NK-92 (cell line): Measurements from ENCODE around the gene WNT4.

Experiments
- DNase-seq: peaks from one replicate; lab custom pipeline; 2025; ENCODE audit not compliant: unreplicated experiment; lab: John Stamatoyannopoulos, UW

WNT4 gene

DNA sequence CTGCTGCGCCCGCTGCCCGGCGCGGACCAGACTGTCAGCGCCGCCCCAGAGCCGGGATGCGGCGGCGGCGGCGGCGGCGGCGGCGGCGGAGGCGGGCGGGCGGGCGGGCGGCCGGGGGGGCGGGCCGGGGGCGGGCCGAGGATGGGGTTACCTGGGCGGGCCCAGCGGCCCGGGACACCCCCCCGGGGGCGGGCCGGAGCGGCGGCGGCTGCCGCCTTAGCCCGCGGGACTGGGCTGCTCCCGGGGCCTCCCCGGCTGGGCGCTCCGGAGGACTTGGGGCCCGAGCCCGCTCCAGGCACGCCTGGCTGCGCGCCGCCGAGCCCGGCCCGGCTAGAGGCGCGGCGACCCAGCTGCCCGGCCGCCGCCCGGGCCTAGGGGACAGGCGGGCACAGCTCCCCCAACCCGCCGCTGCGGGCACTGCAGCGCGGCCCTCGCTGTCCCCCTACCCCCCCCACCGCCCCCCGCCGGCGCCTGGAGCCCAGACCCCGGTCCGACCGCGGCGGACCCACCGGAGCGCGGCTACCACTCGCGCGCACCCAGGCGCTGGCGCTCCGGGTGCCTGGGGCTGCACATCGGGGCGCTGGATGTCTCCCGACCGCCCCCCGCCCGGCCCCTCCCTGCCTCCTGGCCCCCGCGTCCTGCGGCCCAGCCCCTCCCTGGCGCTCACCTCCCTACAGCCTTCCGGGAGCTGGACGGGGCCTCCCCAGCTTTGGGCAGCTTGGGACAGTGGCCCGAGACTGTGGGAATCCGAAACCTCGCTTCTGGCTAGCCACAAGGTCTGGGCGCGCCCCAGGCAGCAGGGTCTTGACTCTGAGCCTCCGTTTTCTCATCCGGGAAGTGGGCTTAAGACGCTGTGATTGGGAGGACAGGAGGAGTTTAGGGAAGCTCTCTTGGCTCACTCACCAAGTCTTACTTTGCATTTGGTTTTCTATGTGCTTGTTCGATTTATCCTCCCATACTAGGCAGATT is at the start of gene WNT4:
Gene WNT4 (minus strand): TSS at position 33 of the 969 bp plus-strand sequence. CDS start 175 bp downstream, outside the sequence.
- DNase-seq = no peak

DNA sequence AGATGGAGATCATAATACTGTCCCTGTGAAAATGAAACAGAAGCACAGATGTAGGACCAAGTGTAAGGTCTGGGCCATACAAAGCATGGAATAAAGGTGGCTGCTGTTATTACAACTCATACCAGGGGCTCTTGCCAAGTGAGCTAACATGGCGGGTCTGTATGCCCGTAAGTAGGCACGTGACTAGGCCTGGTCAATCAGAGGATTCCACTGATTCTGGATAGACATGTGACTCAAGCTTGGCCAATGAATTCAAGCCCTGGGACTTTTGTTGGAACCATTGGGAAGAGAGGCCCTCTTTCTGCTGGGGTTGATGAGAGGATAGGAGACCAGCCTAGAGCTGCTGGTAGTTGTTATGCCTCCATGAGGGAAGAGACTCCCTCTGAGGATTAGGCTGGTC is 47.8 kb upstream of the WNT4 start:
- no peak for DNase-seq

DNA sequence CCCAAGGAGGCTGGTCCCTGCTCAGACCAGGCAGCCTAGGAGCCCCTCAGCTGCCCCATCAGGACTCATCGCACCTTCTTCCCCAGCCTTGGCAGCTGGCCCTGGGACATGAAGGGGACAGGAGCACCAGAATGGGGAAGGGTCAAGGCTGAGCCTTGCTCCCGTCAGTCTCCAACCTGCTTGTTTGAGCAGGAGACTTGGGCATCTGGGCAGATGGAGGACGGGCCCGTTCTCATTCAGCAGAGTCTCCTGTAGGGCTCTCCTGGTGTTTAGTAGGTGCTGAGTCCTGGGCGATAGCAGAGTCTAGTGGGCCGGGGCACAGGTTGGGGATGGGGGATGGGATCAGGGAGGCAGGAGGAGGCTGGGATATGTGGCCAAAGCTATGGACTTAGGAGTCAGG is 47.4 kb upstream of the WNT4 start:
- no peak for DNase-seq

DNA sequence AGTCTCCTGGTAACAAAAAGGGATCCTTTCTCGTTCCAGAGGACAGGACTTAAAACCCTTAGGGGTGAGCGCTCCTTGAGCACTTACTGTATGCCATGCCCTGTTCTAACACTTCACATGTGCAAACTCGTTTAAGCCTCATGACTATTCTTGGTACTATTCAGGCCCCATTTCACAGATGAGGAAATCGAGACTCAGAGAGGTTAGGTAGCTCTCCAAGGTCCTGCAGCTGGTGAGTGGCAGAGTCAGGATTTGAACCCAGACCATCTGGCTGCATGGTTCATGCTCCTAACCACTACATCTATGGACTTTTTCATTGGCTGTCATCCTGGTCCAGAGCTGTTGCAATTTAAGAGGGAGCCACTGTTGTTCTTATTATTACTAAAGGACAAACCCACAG is 46.7 kb upstream of the WNT4 start:
- DNase-seq = no peak

GRCh38 chr1:22188914-22189313 is 46.0 kb upstream of the WNT4 start:
- no peak for DNase-seq

- no peak for DNase-seq
Observed at GRCh38 chr1:22188436-22188835, 45.5 kb upstream of the WNT4 start.

GRCh38 chr1:22186311-22186710 is 43.4 kb upstream of the WNT4 start:
- DNase-seq = no peak

GRCh38 chr1:22184892-22185612 is 42.2 kb upstream of the WNT4 start:
- DNase-seq = no peak

- no peak for DNase-seq
Observed at GRCh38 chr1:22184454-22184853, 41.6 kb upstream of the WNT4 start.

DNA sequence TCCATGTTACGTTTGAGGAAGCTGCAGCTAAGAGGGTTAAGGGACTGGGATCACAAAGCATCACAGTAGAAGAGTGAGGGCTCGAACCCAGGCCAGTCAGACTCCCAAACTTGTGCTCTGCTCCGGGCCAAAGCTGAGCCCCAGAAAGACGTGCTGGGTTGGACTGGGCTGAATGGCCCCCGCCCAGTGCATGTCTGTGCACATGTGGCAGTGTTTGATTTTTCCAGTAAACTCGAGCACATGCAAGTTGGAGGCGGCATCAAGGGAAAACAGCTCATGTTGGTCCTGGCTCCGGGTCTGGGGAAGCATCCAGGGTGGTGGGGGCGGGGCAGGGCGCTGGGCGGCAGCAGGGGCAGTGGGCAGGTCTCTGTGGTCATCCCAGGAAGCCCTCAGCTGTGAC is 39.8 kb upstream of the WNT4 start:
- DNase-seq = no peak

DNA sequence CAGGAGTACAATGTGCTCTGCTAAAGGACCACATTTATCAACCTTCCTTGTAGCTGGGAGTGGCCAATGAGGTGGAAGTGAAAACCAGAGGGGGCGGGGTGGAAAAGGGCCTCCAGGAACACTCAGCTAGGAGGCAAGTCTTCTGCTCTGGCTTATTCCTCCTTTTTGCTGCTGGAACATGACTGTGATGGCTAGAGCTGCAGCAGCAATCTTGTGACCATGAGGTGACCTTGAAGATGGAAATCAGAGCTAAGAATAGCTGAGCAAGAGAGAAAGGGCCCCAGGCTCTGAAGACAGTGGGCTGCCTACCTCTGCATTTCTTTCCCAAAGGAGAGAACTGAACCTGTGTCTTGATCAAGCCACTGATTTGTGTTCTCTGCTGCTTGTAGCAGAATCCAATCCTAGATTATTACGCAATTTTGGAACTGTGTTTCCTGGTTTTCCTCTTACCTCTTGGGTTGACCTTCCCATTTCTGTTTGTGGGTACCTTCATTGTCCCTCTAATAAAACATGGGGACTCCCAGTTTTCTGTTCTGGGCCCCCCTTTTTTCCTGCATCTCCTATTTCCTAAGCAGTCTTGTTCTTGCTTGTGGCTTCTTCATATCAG is 36.4 kb upstream of the WNT4 start:
- DNase-seq = no peak

DNA sequence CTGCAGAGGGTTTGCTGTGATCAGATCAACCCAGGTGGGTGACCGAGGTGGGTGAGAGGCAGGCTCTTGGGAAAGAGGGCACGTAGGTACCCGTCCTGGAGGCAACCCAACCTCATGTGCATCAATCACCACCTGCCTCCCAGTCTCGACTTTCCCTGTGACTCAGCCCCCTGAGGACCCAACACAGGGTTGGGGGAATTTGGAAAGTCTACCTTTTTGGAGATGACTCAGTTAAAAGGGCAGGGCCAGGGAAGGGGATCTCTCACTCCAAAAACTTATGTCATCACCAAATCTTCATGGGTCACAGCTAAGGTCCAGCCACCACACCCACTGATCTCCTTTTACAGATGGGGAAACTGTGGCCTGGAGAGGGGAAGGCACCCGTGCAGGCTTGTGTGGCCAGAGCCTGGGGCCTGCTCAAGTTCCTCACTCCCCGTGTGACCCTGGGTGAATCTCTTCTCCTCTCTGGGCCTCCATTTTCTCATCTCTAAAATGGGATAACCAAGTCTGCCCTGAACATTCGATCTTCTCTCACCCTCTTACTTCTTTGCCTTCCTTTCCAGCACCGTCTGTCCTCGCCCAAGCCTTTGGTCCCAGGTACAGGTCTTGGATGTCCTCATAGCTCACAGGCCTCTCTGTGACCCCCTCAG is 34.6 kb upstream of the WNT4 start:
- DNase-seq = no peak

- DNase-seq = no peak
Observed at GRCh38 chr1:22176258-22176657, 33.4 kb upstream of the WNT4 start.

DNA sequence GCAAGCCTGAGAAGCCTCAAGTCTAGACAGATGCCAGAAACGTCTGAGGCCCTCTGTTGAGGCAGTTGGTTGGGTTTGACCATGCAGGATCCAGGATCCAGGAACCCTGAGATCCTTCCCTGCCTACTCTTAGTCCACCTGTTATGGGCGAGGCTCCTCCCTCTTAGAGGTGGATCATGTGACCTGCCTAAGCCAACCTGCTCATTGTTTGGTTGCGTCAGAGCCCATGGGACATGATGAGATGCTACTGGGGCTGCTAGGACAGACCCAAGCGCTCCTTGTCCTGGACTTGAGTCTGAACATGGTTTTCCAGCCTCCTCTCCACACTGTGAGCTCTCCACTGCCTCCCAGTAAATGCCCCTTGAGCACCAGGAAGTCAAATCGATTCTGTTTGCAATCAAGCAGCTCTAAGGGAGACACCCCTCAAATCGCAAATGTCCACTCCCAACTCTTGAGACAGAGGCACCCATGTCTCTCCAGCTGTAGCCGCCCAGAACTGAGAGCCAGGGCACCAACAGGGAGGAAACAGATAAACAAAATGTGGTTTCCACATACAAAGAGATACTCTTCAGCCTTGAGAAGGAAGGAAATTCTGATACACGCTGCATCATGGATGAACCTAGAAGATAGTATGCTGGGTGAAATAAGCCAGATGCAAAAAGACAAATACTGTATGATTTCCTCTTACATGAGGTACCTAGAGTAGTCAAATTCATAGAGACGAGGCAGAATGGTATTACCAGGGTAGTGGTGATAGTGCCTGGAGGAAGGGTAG is 31.7 kb upstream of the WNT4 start:
- no peak for DNase-seq

DNA sequence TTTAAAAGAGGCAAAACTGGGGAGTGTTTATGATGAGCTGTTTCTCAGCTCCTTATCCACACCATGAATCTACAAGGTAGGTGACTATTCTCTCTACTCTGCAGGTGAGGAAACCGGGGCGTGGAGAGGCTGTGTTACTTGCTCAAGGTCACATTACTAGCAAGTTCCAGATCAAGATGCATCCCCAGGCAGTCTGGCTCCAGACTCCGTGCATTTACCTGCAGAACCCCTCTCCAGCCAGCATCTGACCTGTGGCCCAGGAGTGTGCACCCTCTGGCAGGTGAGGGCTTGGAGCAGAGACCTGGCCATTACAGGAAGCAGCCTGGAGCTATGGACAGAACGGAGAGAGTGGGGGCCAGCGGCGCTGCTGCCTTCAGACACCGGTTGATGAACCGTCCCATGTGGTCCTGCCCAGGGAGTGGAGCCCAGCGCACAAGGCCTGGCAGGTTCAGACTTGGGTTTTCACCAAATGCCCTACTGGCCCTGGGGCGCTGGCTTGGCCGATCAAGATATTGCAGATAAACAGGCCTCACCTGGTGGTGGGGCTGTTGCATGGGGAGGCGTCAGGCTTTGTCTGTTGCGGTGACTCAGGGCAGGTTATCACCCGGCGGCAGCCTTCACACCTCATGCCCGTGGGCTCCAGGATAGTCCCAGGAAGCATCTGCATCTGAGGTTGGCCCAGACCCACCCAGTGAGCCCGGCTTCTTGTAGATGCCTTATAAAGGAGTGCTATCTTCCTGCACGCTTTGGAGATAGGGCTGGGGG is 29.2 kb upstream of the WNT4 start:
- no peak for DNase-seq

DNA sequence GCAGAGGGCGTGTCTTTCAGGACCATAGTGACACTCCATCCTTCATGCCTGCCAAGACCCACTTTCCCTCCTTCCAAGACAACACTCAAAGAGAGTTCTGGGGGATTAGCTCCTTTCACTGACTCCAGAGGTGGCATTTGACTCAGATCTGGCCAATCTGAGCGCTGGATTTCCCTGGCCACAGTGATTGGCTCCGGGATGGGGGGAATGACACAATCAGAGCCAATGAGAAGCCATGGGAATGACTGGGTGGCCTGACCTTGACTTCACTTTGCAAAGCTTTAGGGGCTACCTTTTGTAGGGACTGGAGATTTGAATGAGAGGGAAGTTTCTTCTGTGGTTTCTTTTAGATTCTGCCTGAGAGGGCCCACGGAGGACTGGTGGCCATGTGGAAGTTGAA is 26.9 kb upstream of the WNT4 start:
- DNase-seq = no peak

DNA sequence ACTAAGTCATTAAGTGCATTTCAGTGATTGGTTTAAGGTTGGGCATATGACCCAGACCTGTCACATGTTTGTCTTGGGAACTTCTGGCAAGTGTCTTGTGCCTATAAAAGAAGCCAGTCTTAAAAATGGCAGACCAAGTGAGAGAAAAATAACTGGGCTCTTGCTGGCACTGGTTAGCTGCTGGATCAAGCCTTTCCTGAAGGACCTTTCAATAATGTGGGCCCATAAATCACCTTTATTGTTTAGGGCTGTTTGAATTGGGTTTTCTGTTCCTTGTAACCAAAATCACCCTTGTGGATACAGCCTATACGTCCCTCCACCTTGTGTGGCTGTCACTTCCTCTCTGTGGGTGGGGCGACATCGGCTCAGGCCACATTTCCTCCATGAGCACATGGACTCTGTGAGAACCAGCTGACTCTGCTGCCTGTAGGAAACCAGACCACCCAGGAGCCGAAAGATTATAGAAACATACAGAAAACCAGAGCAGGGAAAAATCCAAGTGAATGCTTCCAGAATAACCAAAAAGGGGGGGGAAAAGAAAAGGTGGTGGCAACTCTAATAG is 25.6 kb upstream of the WNT4 start:
- no peak for DNase-seq

GRCh38 chr1:22166439-22166838 is 23.5 kb upstream of the WNT4 start:
- no peak for DNase-seq
